Measurements from ENCODE around the gene PNCK.
"Not testable (repeated sequence)": the region's sequence is repeated elsewhere in the genome, so short reads cannot be mapped to it uniquely, and the experiment has no call there.

Gene PNCK

DNA sequence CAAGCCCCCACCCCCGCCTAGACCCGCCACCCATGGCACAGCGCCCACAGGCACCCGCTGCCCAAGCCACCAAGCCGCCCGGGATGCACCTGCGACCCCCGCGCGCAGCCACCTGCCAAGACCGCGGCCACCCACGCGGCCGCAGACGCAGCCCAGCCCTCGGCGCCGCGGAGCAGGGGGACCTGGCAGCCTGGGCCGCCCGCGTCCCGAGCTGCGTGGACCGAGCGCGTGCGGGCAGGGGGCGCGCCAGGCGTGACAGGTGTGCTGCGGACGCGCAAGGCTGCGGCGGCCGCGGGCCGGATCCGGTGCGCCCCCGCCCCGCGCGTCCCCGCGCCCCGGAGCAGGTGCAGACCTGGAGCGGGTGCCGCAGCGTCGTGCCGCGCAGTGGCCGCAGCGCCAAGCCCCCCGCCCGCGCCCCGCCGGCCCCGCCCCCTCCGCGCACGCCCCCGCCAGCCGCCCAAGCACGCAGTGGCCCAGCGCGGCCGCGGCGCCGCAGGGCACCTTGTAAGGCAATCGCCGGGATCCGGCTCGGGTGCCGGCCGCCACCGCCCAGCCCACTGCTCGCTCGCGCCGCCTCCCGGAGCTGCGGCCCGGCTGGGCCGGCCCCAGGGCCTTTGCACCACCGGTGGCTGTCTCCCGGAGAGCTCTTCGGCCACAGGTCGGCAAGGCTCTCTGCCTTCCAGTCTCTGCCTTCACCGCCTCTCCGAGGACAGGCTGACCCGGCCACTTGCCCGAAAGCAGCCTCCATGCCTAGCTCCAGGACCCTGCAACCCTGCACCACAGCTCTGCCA, at the start of gene PNCK:
Gene PNCK, minus strand, starts transcription at position 386 of the 791 bp plus-strand sequence. CDS start 737 bp downstream, outside the sequence.
- DNase-seq: no peak

DNA sequence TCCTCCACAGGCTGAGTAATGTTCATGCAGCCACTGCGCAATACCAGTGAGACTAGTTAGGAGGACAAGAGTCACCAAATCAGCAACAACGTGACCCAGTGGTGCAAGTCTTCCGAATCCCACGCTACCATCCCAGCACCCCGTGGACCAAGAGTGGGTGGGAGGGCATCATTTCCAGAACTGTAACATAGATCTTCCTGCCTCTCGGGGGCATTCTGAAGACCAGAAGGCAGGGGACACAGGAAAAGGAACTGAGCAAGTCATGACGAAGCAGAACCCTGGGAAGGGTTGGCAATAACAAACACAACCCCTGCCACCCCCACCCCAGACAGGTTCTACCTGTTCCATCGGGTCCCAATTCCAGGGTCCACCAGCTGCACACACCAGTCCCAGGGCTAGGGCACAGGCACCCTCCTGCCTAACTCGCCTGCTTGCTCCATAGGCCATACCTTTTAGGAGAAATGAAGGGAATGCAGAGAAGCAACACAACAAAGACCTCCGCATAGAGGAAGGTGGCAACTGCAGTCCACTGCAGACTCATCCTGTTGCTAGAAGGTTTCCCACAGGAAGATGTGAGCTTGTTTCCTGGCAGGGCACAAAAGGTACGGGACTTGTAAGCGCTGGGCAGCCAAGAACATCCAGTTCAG, 49.2 kb upstream of the PNCK start:
- no peak for DNase-seq

DNA sequence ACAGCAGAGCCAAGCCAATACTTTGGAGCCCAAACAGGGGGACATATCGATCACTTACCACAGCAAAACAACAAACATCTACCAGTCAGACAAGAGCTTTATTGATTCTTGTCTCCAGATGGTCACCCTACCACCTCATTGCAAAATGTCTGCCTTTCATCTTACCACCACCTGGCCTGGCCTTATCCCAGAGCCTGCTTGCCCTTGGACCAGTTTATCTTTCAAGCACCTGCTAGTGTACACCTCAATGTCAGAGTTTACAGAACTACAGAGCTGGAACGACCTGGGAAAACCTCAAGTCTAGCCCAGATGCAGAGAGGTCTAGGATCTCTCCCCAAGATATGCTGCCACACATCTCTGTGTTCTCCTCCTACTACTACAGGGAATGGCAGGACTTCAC, 46.1 kb upstream of the PNCK start:
- no peak for DNase-seq

DNA sequence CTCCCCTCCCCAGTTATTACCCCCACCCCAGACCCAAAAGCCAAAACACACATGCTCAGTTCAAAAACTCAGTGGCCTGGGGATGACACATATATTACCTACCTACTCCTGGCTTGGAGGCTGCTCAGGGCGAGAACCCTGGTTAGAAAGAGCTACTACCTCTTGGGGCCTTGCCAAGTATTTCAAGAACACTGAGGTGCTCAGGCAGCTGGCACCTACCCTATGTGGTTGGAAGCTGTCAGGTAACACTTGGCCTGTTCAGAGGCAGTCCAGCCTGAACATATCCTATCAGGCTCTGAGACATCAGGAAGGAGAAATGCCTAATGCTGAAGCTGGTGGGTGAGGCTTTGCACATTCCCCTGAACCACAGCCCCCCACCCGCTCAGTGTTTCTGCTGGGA, 45.6 kb upstream of the PNCK start:
- DNase-seq: no peak

DNA sequence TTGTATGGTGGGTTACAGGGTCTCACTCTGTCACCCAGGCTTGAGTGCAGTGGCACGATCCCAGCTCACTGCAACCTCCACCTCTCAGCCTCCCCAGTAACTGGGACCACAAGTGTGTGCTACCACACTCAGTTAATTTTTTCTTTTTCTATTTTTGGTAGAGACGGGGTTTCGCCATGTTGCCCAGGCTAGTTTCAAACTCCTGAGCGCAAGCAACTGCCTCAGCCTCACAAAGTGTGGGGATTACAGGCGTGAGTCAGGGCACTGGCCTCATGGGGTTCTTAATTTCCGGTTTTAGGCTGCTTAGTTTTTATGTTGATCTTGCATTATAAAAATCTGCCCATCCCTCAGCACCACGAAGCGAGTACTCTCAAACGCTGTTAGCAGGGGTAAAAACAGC, 43.8 kb upstream of the PNCK start:
- no peak for DNase-seq

DNA sequence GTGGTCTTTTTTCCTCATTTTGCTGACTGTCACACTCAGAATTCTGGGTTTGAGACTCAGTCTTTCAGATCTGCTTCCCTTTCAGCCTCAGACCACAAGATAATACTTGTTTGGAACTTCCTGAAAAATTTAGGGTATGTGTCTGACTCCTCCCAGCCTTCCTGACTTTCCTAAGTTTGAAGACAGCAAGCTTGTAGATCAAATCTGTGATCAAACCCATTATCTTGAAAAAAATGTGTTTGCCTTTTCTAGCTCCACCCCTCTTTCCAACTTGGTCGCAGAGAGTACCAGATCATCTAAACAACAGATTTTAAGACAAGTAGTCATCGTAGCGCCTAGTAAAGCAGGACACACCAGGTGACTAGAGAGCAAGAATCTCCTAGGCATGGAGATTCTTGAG, 40.6 kb upstream of the PNCK start:
- DNase-seq: no peak

DNA sequence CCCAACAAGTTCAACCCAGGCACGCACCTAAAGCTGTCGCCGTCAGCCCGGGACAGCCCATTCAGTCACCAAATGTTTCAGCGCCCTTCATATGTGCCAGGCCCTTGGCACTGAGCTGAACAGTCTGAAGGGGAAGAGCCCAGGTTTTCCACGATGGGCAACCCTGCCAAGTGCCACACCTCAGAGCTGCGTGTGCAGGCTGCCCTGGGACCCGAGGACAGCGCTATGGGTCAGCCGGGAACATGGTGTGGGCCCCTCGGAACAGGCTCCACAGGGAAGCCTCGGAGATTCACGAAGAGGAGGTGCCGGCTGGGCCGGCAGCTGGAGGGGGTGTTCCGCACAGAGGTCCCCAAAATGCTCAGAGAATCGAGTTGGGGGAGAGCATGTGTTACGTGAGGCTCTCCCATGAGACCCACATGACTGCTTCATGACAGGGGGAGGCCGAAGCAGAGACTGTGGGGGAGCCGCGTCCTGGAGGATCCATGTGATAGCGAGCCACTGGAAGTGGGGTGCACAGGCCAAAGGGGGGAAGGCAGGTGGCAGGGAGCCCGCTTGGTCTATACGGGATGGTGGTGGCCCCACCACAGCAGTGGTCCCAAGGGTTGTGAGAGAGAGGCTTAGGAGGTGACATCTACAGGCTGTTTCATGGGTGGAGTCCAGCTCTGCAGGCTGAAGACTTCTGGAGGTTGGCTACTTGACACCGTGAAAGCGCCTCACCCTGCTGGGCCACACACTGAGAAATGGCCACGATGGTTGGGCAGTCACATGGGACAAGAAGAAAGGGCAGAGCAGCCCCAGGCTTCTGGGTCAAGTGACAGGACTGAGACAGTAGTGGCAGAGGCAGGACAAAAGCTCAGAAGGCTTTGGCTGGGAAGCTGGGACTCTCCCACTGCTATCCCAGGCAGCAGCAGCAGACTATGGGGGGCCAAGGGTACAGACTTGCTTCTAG, 36.4 kb upstream of the PNCK start:
- DNase-seq: no peak

DNA sequence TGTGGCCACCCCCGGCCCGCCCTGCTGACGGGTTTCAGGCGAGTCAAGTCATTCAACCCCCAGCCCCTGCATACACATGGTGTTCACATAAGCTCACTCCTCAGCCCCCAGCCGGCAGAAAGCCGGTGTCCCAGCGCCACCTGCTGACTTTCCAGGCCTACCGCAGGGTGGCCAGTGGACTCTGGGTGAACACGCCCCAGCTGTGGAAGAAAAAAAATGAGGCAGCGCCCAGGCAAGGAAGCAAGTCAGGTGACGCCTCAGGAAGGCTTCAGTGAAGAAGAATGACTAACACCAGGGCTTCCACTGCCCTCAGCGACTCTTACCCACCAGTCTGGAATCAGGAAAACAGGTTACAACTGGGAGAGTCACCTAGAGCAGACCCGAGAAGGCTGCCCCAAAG, 34.8 kb upstream of the PNCK start:
- DNase-seq: no peak

DNA sequence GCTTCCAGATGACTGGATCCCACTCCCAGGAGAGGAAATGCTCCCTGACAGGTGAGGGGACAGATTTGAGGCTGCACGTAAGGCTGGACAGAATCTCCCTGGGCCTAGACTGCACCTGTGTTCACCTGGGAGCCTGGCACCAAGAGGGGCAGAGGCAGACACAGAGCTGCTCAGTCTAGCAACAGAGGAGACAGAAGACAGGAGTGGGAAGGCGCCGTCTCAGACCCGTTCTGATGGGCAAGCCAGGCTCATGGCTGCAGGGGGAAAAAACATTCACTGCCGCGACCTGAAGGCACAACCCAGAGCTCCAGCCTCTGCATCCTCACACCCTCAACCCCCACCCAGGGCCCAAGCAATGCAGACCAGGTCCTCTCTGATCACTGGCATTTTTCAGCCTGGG, 33.8 kb upstream of the PNCK start:
- DNase-seq: no peak

DNA sequence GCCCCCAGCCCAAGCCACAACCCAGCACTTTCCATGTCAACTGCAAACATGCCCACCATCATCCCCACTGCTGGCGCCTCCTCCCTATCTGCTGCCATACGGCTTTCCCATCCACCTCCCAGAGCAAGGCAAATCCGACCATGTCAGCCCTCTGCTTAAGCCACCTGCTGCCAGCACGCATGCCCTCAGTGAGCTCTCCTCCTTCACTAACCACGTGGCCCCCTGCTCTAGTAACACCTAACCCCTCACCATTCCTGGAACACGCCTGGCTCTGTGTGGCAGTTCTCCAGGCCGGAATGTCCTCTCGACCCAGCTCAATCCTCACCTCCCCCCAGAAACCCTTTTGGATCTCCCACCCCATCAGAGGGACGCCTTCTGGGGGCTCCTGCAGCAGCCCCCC, 33.2 kb upstream of the PNCK start:
- no peak for DNase-seq

DNA sequence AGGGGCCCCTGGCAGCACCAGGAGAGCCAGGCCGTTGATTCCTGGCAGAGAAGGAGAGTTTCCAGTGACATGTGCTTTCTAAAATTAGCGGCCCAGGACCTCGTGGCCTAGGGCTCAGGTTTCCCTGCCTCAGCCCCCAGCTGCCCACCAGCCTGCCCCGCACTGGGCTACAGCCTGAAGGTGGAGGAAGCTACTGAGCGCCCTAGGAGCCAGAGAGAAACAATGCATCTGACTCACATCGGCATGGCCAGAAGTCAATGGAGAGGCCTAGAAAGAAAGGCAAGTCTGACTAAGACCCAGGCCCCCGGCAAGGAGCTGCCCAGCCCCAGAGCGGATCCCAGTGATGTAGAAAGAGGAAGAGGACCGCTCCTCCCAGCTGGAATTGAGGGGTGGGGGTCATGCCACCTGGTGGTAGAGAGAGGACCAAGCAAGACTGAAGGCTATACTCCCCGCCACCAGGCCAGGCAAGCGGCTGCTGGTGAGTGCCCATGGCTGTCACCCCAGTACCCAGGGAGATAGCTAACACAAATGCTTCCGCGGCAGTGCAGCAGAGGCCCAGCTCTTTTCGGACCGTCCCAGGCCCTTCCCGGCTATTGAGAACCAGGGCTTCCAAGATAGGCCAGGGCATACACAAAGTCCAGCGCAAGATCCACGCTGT, 31.9 kb upstream of the PNCK start:
- DNase-seq: not testable (repeated sequence)

DNA sequence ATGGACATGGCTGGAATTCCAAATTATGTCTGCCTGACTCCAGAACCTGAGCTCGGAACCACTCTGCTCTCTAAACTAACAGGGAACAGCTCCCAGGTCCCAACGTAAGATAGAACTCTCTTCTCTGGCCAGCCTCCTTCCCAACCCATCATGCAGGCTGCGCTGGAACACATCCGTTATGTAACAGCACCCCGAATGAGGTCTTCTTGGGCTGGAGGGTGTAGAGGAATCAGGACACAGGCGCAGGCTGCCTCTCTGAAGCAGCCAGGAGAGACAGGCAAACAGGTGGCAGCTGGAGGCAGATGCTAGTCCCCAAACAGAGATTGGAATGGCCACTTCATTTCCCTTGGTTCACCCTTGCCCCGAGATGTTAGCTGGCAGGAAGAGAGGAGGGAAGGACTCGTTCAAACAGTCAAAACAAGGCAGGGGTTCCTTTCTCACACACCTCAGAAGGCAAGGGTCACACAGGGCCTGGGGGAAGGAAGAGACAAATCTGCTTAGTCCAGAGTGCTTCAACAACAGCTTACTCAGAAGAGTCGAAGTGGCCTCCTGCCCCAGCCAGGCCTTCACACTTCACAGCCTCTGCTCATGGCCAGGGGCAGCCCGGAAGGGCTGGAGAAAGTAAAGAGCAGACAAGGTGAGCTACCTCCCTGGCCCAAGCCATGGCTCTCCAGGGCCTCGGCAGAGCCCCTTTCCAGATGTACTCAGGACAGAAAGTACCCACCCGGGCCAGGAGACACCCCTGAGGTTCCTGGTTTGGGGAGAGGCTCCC, 31.2 kb upstream of the PNCK start:
- not testable (repeated sequence) for DNase-seq

DNA sequence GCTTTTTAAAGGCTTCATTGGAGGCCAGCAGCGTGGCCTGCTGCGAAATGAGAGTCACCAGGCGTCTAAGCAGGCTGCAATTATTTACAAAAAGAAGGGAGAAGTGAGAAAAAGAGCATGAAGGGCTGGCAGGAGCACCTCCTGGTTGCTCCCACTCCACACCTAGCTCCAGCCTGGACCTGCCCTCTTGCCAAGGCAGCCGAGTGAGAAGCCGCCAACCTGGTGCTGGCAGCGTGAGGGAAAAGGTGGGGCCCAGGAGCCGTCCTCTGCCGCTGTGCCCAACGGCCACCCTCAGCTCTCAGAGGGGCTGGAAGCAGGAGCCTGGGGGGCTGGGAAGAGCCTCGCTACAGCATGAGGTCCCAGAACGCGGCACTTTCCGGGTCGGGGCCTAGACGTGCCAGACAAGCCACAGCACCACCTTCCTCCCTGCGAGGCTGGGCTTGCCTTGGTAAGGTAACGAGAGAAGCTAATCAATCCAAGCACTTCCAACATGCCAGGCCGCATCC, 30.5 kb upstream of the PNCK start:
- no peak for DNase-seq

DNA sequence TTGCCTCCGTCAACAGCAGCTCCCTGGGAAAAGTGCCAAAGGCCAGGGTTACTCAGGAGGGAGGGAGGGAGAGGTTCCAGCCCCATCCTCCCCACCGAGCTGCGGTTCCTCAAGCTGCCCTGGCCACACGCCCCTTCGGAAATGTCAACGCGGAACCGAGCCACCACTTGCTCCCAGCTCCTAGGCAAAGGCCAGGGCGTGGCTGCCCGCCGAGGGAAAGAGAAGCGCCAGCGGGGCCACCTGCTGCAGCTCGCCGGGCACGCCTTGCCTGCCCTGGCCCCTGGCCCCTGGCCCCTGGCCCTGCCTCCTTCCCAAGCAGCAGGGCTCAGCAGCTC, 29.4 kb upstream of the PNCK start:
- DNase-seq: no peak

DNA sequence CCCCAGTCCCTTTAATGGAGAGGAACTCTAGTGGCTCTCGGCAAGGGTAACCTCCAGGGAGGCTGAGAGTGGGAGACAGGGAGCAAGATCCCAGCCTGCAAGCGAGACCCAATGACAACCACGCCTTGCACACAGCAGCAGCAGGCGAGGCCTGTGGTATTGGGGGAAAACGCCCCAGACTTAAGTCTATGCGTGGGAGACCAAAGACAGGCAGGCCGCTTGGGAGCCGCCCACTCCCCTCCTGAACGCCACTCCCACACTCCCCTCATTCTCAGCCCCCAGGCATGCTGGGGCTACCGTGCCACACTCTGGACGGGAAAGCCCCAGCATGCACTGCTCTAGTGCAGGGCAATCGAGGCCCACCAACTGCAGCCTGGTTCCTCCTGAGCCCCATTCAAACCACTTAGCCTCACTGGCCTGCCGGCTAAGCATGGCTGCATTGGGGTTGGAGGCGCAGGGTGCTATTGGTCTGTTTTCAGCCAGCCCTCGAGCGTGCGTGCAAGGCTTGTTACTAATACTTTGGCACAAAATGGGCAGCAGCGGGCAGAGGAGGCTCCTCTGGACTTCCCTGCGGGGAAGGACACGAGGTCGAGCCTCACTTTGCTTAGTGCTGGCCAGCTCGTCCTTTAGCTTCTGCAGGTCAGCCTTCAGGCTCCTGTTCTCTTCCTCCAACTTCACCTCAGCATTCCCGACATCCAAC, 28.9 kb upstream of the PNCK start:
- DNase-seq: no peak

DNA sequence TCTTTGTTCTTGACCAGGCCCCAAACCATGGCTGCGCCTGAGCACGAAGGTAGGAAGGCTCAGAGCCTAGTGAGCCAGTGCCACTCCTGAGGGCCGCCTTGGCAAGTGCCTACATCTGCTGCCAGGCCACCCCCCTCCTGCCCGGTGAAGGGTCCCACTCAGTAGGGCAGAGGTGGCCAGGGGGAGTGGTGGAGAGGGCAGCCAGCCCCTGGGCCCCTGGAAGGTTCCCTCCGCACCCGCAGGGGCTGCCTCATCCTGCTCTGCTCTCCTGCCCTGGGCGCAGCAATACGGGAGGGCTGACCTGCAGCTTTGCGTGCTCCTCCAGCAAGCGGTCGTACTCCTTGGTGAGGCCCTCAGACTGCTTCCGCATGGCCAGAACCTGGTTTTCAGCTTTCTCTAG, 28.1 kb upstream of the PNCK start:
- no peak for DNase-seq

DNA sequence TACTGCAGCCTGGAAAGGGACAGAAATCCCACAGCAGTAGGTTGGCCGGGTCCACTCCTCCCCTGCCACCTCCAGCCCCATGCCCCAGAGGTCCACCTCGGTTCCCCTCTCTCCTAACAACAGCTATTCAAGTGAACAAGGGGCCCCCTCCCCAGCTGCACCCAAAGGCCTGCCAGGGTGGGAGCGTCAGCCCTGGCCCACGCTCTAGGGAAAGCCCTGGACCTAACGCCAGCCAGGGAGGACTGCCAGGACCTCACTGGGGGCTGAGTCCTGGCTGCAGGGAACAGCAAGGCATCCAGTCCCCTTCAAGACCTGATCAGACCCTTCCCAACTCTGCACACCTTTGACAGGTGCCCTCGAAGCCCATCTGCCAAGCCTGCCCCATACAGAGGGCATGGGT, 27.4 kb upstream of the PNCK start:
- no peak for DNase-seq

DNA sequence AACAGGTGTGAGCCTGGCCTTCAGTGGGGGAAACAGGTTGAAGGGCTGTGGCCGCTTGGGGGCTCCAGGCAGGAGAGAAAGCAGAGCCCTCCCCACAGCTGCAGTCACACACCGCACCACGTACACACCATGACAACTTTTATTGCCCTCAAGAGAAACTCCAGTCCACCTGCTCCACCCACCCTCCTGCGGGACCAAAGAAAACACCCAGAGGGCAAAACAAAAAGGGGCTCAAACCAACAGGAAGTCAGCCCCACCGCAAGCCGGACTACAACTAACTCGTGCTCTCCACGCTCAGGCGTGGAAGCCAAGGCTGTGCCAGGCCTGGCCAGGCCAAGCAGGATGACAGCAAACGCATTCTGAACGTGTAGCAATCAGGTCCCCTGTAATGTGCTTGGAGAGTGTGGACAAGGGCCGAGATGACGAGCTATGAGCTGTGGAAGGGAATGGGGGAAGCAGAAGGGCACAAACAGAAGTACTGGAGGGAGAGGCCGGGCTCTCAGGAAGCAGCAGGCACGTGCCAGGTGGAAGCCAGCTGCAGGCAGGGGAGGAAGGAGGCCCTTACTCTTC, 26.8 kb upstream of the PNCK start:
- no peak for DNase-seq

DNA sequence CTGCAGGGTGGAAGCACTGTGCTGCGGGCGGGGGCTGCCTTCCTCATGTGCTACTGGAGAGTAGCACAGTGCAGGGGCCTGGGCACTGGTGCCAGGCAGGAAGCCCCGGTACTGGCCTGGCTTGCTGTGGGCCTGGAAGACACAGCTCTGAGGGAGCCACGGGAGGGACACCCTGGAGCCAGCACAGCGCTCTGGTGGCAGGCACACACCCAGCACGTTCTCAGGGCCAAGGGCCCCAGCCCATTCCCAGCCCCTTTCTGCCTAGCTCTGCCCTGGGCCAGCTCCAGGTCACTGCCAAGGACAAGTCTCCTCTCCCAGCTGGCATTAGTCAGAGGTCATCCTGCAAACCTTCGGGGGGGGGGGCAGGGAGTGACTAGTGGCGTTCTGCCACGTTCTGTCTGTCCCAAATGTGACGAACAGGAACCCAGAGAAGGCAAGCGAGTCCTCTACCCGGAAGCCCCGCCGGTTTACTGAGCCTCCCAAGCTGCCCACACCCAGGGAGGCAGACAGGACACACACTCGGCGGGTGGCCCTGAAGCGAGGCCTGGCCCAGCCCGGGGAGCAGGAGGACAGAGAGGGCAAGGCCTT, 26.3 kb upstream of the PNCK start:
- DNase-seq: not testable (repeated sequence)

DNA sequence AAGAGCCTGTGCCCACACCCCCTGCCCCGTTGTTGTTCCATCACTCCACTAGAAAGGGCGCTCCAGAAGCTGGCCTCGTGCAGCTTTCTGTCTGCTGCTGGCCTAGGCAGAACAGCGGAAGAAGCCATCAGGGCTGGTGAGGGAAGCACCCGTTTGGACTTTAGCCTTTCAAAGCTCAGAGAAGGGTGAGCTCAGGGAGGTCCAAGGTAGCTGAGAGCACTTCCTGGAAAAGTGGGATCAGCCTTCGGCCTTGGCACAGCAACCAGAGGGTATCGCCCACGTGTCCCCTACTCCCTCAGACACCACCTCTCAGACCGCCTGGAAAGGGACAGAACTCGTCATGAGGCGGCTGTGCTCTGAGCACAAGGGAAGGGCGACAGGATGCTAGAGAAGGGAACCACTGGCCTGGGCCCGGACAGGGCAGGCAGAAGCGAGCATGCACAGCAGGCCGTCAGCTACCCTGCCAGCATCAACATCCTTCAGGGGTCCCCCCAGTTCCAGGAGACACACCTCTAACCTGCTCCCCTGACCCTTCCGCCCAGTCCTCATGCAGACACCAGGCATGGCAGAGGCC, 25.7 kb upstream of the PNCK start:
- DNase-seq: not testable (repeated sequence)
